ENCODE results near the gene PCDHA12. TPM values are rescaled to one million over a fixed set of nuclear protein-coding genes. Genes with fewer than 3 reads are reported as not detected.
"Not testable (repeated sequence)": the region's sequence is repeated elsewhere in the genome, so short reads cannot be mapped to it uniquely, and the experiment has no call there.

PCDHA12 gene, protein sequence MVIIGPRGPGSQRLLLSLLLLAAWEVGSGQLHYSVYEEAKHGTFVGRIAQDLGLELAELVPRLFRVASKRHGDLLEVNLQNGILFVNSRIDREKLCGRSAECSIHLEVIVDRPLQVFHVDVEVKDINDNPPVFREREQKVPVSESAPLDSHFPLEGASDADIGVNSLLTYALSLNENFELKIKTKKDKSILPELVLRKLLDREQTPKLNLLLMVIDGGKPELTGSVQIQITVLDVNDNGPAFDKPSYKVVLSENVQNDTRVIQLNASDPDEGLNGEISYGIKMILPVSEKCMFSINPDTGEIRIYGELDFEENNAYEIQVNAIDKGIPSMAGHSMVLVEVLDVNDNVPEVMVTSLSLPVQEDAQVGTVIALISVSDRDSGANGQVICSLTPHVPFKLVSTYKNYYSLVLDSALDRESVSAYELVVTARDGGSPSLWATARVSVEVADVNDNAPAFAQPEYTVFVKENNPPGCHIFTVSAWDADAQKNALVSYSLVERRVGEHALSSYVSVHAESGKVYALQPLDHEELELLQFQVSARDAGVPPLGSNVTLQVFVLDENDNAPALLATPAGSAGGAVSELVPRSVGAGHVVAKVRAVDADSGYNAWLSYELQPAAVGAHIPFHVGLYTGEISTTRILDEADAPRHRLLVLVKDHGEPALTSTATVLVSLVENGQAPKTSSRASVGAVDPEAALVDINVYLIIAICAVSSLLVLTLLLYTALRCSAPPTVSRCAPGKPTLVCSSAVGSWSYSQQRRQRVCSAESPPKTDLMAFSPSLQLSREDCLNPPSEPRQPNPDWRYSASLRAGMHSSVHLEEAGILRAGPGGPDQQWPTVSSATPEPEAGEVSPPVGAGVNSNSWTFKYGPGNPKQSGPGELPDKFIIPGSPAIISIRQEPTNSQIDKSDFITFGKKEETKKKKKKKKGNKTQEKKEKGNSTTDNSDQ
- total RNA-seq (not detected), polyA plus RNA-seq (under 1 TPM in 2 of 3 donors, not detected in 1; 0.01 to 0.06 TPM)
- long read RNA-seq, donor 1: 0 reads
- long read RNA-seq, donor 2: 0 reads

DNA sequence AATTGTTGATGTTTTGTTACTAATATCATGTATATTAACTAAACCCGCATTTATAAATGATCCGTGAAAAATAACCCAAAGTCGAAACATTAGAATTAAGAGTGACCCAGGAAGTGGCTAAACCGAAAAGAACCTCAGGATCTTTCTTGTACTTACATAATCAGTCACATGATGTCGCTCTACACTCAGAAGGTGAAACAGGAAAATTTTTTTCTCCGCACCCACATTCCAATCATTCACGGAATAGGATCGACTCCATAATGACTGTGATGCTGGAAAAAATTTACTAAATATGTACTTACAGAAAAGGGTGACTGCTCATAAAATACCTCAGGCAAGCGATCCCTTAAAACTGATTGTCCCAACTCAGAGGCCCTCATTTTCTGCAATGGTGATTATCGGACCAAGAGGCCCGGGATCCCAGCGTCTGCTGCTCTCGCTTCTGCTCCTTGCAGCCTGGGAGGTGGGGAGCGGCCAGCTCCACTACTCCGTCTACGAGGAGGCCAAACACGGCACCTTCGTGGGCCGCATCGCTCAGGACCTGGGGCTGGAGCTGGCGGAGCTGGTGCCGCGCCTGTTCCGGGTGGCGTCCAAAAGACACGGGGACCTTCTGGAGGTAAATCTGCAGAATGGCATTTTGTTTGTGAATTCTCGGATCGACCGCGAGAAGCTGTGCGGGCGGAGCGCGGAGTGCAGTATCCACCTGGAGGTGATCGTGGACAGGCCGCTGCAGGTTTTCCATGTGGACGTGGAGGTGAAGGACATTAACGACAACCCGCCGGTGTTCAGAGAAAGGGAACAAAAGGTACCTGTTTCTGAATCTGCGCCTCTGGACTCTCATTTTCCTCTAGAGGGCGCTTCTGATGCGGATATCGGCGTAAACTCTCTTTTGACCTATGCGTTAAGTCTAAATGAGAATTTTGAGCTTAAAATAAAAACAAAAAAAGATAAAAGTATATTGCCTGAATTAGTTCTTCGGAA, at the start of gene PCDHA12:
TSS of gene PCDHA12 (plus strand) at position 224 of the 981 bp plus-strand sequence. CDS start at position 389, 165 bp downstream.
- DNase-seq (no peak), ATAC-seq (no peak)
- TF ChIP-seq, protein P1, sequence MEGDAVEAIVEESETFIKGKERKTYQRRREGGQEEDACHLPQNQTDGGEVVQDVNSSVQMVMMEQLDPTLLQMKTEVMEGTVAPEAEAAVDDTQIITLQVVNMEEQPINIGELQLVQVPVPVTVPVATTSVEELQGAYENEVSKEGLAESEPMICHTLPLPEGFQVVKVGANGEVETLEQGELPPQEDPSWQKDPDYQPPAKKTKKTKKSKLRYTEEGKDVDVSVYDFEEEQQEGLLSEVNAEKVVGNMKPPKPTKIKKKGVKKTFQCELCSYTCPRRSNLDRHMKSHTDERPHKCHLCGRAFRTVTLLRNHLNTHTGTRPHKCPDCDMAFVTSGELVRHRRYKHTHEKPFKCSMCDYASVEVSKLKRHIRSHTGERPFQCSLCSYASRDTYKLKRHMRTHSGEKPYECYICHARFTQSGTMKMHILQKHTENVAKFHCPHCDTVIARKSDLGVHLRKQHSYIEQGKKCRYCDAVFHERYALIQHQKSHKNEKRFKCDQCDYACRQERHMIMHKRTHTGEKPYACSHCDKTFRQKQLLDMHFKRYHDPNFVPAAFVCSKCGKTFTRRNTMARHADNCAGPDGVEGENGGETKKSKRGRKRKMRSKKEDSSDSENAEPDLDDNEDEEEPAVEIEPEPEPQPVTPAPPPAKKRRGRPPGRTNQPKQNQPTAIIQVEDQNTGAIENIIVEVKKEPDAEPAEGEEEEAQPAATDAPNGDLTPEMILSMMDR (IDR thresholded peaks at IDR 0.05): no peak
- Histone ChIP-seq H3K27me3 (ENCODE audit: insufficient read depth in 3 of 3, low read length in 2 of 3) (peaks cover 0 to 37% (median 2%) of the 10 kb centered on the region in 3 donors), H3K4me3 (no peak within 1 kb of the TSS), H3K4me1 (no peaks in the 10 kb centered on the region), H3K27ac (no peak within 1 kb of the TSS), H3K36me3 (ENCODE audit: insufficient read depth in 1 of 2, low read depth in 1 of 2) (no peaks in the 10 kb centered on the region), H3K9me3 (peaks cover 5% of the 10 kb centered on the region)
- WGBS, 3 donors: 12 to 17% (median 16%) methylated on average over 45 to 46 of the region's 47 CpGs
- intact Hi-C loops (cut with DNase I): no loop called here

DNA sequence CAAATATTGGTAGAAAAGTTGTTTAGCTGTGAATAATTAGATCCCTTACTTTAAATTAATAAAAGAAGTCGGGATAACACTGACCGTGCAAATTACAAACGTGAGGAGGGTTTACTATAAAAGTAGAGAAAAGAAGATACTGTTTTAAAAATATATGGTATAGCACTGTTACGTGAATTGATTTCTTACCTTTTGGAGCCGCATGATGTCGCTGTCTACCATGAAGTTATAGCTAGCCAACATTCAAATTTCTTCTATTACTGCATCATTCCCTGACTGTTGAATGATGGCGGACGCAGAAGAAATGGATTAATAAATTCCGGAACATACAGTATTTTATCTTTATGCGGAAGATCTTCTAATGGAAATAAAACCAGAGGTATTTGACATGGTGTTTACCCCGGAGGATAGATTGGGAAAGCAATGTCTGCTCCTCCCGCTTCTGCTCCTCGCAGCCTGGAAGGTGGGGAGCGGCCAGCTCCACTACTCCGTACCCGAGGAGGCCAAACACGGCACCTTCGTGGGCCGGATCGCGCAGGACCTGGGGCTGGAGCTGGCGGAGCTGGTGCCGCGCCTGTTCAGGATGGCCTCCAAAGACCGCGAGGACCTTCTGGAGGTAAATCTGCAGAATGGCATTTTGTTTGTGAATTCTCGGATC, 47.3 kb upstream of the PCDHA12 start, which contains the start of gene PCDHA6:
TSS of gene PCDHA6 (plus strand) at position 257 of the 658 bp plus-strand sequence. CDS start at position 389, 132 bp downstream.
- 12 to 17% (median 15%) methylated on average over 27 of the region's 27 CpGs for WGBS, 3 donors
- no peaks in the 10 kb centered on the region for H3K4me1 ChIP-seq
- no peak for ATAC-seq
- H3K27me3 ChIP-seq (ENCODE audit: insufficient read depth in 3 of 3, low read length in 2 of 3): peaks cover 0 to 31% (median 8%) of the 10 kb centered on the region in 3 donors
- no peak within 1 kb of the TSS for H3K4me3 ChIP-seq
- H3K27ac ChIP-seq: no peak within 1 kb of the TSS
- TF ChIP-seq, protein P1 (IDR thresholded peaks at IDR 0.05): no peak
- no peak for DNase-seq
- no peaks in the 10 kb centered on the region for H3K36me3 ChIP-seq (ENCODE audit: insufficient read depth in 1 of 2, low read depth in 1 of 2)
- intact Hi-C loops (cut with DNase I): no loop called here
- peaks cover 5% of the 10 kb centered on the region for H3K9me3 ChIP-seq

DNA sequence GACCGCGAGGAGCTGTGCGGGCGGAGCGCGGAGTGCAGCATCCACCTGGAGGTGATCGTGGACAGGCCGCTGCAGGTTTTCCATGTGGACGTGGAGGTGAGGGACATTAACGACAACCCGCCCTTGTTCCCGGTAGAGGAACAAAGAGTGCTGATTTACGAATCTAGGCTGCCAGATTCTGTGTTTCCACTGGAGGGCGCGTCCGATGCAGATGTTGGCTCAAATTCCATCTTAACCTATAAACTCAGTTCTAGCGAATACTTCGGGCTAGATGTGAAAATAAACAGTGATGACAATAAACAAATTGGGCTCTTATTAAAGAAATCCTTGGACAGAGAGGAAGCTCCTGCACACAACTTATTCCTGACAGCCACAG, 46.8 kb upstream of the PCDHA12 start:
- Histone ChIP-seq H3K4me1 (no peaks in the 10 kb centered on the region), H3K4me3 (no peak overlapping the region), H3K36me3 (ENCODE audit: insufficient read depth in 1 of 2, low read depth in 1 of 2) (no peaks in the 10 kb centered on the region), H3K27ac (no peak overlapping the region), H3K27me3 (ENCODE audit: insufficient read depth in 3 of 3, low read length in 2 of 3) (peaks cover 0 to 34% (median 8%) of the 10 kb centered on the region in 3 donors), H3K9me3 (peaks cover 5% of the 10 kb centered on the region)
- no peak for ATAC-seq
- WGBS, 3 donors: 9 to 20% (median 20%) methylated on average over 16 to 18 of the region's 18 CpGs
- intact Hi-C loops (cut with DNase I): no loop called here
- DNase-seq: no peak
- TF ChIP-seq, protein P1 (IDR thresholded peaks at IDR 0.05): no peak

DNA sequence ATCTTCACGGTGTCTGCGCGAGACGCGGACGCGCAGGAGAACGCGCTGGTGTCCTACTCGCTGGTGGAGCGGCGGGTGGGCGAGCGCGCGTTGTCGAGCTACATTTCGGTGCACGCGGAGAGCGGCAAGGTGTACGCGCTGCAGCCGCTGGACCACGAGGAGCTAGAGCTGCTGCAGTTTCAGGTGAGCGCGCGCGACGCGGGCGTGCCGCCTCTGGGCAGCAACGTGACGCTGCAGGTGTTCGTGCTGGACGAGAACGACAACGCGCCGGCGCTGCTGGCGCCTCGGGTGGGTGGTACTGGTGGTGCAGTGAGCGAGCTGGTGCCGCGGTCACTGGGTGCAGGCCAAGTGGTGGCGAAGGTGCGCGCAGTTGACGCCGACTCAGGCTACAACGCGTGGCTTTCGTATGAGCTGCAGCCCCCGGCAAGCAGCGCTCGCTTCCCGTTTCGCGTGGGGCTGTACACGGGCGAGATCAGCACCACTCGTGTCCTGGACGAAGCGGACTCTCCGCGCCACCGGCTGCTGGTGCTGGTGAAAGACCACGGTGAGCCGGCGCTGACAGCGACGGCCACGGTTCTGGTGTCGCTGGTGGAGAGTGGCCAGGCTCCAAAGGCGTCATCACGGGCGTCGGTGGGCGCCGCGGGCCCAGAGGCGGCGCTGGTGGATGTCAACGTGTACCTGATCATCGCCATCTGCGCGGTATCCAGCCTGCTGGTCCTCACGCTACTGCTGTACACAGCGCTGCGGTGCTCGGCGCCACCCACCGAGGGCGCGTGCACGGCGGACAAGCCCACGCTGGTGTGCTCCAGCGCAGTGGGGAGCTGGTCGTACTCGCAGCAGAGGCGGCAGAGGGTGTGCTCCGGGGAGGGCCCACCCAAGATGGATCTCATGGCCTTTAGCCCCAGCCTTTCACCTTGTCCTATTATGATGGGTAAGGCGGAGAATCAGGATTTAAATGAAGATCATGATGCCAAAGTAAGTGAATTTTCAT, 45.3 kb upstream of the PCDHA12 start:
- H3K27me3 ChIP-seq (ENCODE audit: insufficient read depth in 3 of 3, low read length in 2 of 3): peaks cover 0 to 42% (median 8%) of the 10 kb centered on the region in 3 donors

More for the DNA sequence above, 45.3 kb upstream of the PCDHA12 start:
- DNase-seq; H3K9me3 ChIP-seq; H3K4me3 ChIP-seq; intact Hi-C loops (cut with DNase I); H3K4me1 ChIP-seq; H3K36me3 ChIP-seq (ENCODE audit: insufficient read depth in 1 of 2, low read depth in 1 of 2); H3K27ac ChIP-seq; ATAC-seq: not testable (repeated sequence)
- 36 to 48% (median 38%) methylated on average over 96 to 106 of the region's 106 CpGs for WGBS, 3 donors

All from psoas muscle (tissue), 8 donors.